Skeletal muscle tissue (tissue), 4 donors: ENCODE data around the gene ZIC3. TPM values are rescaled to one million over a fixed set of nuclear protein-coding genes. Genes with fewer than 3 reads are reported as not detected.
A peak's percentile ranks its signal among the peaks of the same experiment; 100 is the strongest.

Experiments used
- H3K27ac ChIP-seq: one replicate; pipeline ENCODE4 v1.7.0; 2013; ENCODE audit warnings: mild to moderate bottlenecking, low read depth, low read length, inconsistent platforms
- H3K27me3 ChIP-seq, 3 donors: one replicate each; pipeline ENCODE4 v1.7.0; 2013; ENCODE audit warnings: low read length in 3 of 3; ENCODE audit not compliant: control insufficient read depth in 3 of 3, insufficient read depth in 3 of 3
- H3K36me3 ChIP-seq, 3 donors: one replicate each; pipeline ENCODE4 v1.7.0; 2013; ENCODE audit warnings: low read length in 3 of 3; ENCODE audit not compliant: control insufficient read depth in 3 of 3, insufficient read depth in 3 of 3
- H3K4me1 ChIP-seq, 3 donors: one replicate each; pipeline ENCODE4 v1.7.0; 2013; ENCODE audit warnings: low read length in 3 of 3, mild to moderate bottlenecking in 3 of 3; ENCODE audit not compliant: control insufficient read depth in 3 of 3, insufficient read depth in 3 of 3
- H3K4me3 ChIP-seq, 3 donors: one replicate each; pipeline ENCODE4 v1.7.0; 2013; ENCODE audit warnings: low read length in 3 of 3
- H3K9ac ChIP-seq, 3 donors: one replicate each; pipeline ENCODE4 v1.7.0; 2013; ENCODE audit warnings: low read length in 3 of 3, mild to moderate bottlenecking in 3 of 3, moderate library complexity in 2 of 3, low read depth in 1 of 3
- H3K9me3 ChIP-seq, 3 donors: one replicate each; pipeline ENCODE4 v1.7.0; 2013; ENCODE audit warnings: low read length in 3 of 3; ENCODE audit not compliant: control insufficient read depth in 3 of 3
- total RNA-seq: library from RNA; depleted of rRNA; stranded (reverse); fragments of >200 nt; gene quantifications from one replicate; pipeline ENCODE4 v1.2.3, GENCODE V29; 2014
- donor health status: Osteomylitis.

Gene ZIC3
- total RNA-seq, 1 donor from 2014 or later, result not detected

- Histone ChIP-seq H3K4me3 (no peak overlapping the region), H3K9me3 (no peaks in the 10 kb centered on the region), H3K27ac (no peak overlapping the region), H3K9ac (no peak overlapping the region), H3K36me3 (no peaks in the 10 kb centered on the region), H3K27me3 (peaks cover 22 to 44% (median 42%) of the 10 kb centered on the region in 3 donors), H3K4me1 (peaks cover 2 to 7% (median 4%) of the 10 kb centered on the region in 3 donors)
Observed at GRCh38 chrX:137562096-137562495, 3.8 kb upstream of the ZIC3 start.

DNA sequence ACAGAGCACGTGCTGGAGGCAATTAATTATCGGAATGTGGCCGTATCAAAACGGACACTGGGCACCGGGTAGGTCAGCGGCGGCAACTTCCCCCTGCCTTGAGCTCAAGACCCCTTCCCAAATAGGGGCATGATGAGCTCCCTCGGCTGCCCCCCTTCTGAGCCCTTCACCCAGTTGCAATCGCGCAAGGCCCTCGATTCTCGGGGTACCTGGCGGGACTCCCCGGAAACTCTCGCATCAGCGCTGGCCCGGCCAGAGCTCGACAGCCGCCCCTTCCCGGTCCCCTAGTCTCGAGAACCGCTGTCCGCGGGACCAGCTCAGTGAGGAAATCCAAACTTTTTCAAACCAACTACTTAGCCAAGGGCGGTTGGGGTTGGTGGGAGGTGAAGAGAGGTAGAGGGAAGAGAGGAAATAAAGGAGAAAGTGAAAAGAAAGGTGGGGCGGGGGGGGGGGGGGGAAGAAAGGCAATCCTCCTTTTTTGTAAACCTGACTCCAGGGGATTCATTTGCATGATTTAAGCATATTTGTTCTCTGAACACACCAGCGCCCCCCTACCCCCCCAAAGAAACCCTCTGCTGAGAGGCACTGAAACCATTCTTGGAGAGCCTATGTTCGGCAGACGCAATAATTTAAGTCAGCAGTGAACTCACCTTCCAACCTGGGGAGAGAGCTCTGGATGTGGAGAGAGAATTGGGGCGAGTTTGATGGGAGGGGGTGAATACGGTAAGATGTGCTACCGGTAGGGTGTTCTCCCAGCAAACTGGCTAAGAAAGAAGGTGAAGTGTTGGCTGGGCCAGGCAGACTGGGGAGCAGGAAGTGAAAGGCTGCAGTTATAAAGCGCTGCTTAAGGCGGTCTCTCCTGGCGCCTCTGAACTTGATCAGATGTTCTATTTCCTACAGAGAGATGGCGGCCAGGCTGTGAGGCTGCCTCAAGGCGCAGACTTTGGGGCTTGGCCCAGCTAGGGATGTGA, 2.0 kb upstream of the ZIC3 start:
- Histone ChIP-seq H3K9me3 (no peaks in the 10 kb centered on the region), H3K36me3 (no peaks in the 10 kb centered on the region), H3K27ac (no peak overlapping the region), H3K4me3 (no peak overlapping the region), H3K9ac (no peak overlapping the region), H3K27me3 (peaks cover 39 to 56% (median 52%) of the 10 kb centered on the region in 3 donors), H3K4me1 (peaks cover 2 to 11% (median 8%) of the 10 kb centered on the region in 3 donors)

DNA sequence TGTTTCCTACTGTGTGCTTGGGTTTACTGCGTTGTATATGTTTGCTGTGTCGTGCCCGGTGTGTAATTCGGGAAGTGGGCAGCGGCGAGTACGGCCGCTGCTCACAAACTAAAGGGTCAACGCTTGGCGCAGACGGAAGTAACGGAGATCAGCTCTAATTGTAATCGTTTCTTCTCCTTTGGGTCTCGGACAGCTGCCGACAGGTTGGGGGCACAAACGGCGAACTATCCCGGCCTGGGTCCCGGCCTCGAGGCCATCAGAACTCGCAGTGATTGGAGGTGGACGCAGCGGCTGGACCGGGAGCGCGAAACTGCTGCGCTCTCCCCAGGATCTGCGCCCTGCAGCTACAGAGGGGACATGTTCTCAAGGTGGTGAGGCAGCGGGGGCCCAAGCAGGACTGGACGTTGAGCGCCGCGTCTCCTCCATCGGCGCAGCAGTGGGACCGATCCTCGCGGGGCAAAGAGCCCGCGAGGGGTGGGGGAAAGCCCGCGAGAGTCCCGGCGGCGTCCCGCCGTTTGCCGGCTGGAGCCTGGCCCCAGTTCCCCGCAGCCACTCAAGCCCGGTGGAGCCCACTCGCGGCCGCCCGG, 516 bp upstream of the ZIC3 start:
- no peak overlapping the region for H3K27ac ChIP-seq
- no peaks in the 10 kb centered on the region for H3K9me3 ChIP-seq
- H3K4me3 ChIP-seq, result peak overlapping the region; percentile 54 to 67 (median 64)
- peaks cover 52 to 64% (median 62%) of the 10 kb centered on the region in 3 donors for H3K27me3 ChIP-seq
- H3K36me3 ChIP-seq, result no peaks in the 10 kb centered on the region
- peaks cover 2 to 11% (median 8%) of the 10 kb centered on the region in 3 donors for H3K4me1 ChIP-seq
- peak overlapping the region in 1 of 3 donors; percentile 40 for H3K9ac ChIP-seq

DNA sequence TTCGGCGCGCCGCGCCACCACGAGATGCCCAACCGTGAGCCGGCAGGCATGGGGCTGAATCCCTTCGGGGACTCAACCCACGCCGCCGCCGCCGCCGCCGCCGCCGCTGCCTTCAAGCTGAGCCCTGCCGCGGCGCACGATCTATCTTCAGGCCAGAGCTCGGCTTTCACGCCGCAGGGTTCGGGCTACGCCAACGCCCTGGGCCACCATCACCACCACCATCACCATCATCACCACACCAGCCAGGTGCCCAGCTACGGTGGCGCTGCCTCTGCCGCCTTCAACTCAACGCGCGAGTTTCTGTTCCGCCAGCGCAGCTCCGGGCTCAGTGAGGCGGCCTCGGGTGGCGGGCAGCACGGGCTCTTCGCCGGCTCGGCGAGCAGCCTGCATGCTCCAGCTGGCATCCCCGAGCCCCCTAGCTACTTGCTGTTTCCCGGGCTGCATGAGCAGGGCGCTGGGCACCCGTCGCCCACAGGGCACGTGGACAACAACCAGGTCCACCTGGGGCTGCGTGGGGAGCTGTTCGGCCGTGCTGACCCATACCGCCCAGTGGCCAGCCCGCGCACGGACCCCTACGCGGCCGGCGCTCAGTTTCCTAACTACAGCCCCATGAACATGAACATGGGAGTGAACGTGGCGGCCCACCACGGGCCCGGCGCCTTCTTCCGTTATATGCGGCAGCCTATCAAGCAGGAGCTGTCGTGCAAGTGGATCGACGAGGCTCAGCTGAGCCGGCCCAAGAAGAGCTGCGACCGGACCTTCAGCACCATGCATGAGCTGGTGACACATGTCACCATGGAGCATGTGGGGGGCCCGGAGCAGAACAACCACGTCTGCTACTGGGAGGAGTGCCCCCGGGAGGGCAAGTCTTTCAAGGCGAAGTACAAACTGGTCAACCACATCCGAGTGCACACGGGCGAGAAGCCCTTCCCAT, 1.1 kb downstream of the ZIC3 start:
- H3K4me3 ChIP-seq, result peak overlapping the region in 2 of 3 donors; percentile 41 to 51
- no peak overlapping the region for H3K9ac ChIP-seq
- H3K27ac ChIP-seq, result no peak overlapping the region
- H3K27me3 ChIP-seq, result peaks cover 63 to 69% (median 64%) of the 10 kb centered on the region in 3 donors
- H3K36me3 ChIP-seq, result no peaks in the 10 kb centered on the region
- H3K9me3 ChIP-seq, result no peaks in the 10 kb centered on the region
- peaks cover 2 to 11% (median 8%) of the 10 kb centered on the region in 3 donors for H3K4me1 ChIP-seq

- H3K9ac ChIP-seq, result no peak overlapping the region
- peaks cover 2 to 11% (median 8%) of the 10 kb centered on the region in 3 donors for H3K4me1 ChIP-seq
- H3K4me3 ChIP-seq, result no peak overlapping the region
- H3K9me3 ChIP-seq, result no peaks in the 10 kb centered on the region
- H3K36me3 ChIP-seq, result no peaks in the 10 kb centered on the region
- H3K27me3 ChIP-seq, result peaks cover 65 to 74% (median 68%) of the 10 kb centered on the region in 3 donors
- no peak overlapping the region for H3K27ac ChIP-seq
Observed at GRCh38 chrX:137567682-137568232, 1.8 kb downstream of the ZIC3 start.

DNA sequence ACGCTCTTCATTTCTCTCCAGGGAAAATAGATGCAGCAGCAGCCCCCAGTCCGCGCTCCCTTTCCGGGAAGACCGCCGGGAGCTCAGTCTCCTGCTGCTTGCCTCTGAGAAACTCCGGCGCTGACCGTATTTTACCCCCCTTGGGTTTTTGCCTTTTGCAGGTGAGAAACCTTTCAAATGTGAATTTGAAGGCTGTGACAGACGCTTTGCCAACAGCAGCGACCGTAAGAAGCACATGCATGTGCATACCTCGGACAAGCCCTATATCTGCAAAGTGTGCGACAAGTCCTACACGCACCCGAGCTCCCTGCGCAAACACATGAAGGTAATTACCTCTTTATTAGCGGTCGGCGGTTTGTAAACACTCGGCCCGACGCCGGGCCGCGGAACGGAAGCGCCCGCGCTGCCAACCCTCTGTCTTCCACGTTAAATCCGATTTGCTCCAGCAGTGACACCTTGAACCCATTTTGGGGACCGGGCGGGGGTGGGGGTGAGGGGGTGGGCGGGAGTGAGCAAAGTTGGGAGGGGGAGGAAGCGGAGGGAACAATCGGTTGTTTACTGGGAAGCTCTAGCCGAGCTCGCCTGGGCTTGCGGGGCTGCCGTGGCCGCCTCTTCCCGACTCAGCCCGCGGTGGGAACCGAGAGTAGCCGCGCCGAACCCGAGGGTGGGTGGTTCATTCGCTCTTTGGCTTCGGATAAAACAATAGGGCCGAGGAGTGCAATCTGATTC, 3.0 kb downstream of the ZIC3 start:
- no peaks in the 10 kb centered on the region for H3K36me3 ChIP-seq
- no peak overlapping the region for H3K27ac ChIP-seq
- no peak overlapping the region for H3K9ac ChIP-seq
- H3K27me3 ChIP-seq, result peaks cover 62 to 73% (median 72%) of the 10 kb centered on the region in 3 donors
- peaks cover 2 to 11% (median 8%) of the 10 kb centered on the region in 3 donors for H3K4me1 ChIP-seq
- no peaks in the 10 kb centered on the region for H3K9me3 ChIP-seq
- H3K4me3 ChIP-seq, result no peak overlapping the region

GRCh38 chrX:137569470-137569891, 3.6 kb downstream of the ZIC3 start:
- Histone ChIP-seq H3K27me3 (peaks cover 60 to 68% (median 68%) of the 10 kb centered on the region in 3 donors), H3K9me3 (no peaks in the 10 kb centered on the region), H3K9ac (no peak overlapping the region), H3K4me1 (peaks cover 2 to 11% (median 8%) of the 10 kb centered on the region in 3 donors), H3K36me3 (no peaks in the 10 kb centered on the region), H3K27ac (no peak overlapping the region), H3K4me3 (no peak overlapping the region)

- H3K9ac ChIP-seq, result no peak overlapping the region
- H3K36me3 ChIP-seq, result no peaks in the 10 kb centered on the region
- H3K4me1 ChIP-seq, result no peaks in the 10 kb centered on the region
- no peak overlapping the region for H3K27ac ChIP-seq
- H3K9me3 ChIP-seq, result no peaks in the 10 kb centered on the region
- no peak overlapping the region for H3K4me3 ChIP-seq
- H3K27me3 ChIP-seq, result peaks cover 42 to 51% (median 44%) of the 10 kb centered on the region in 3 donors
Observed at GRCh38 chrX:137573324-137574101, 7.6 kb downstream of the ZIC3 start.
